GM21423 (cell line): Measurements from ENCODE around the gene CTTNBP2.

Source experiments
- ATAC-seq: cut with Tn5 transposase; IDR thresholded peaks from one replicate; pipeline ENCODE4 v1.9.1; 2021; ENCODE audit warnings: mild to moderate bottlenecking, moderate library complexity; ENCODE audit not compliant: unreplicated experiment

The CTTNBP2 gene

GRCh38 chr7:117873310-117874190 lies at the start of gene CTTNBP2:
TSS of gene CTTNBP2 (minus strand) at chr7:117873441. CDS start at chr7:117873415, 26 bp downstream.
- ATAC-seq, result no peak

- no peak for ATAC-seq
Measured at GRCh38 chr7:117916309-117916708, 43.1 kb upstream of the CTTNBP2 start.

- no peak for ATAC-seq
Measured at GRCh38 chr7:117912421-117912820, 39.2 kb upstream of the CTTNBP2 start.

- no peak for ATAC-seq
Measured at GRCh38 chr7:117908031-117908795, 35.0 kb upstream of the CTTNBP2 start.

GRCh38 chr7:117907049-117907640 lies 33.9 kb upstream of the CTTNBP2 start:
- ATAC-seq, result no peak

GRCh38 chr7:117902314-117902889 lies 29.2 kb upstream of the CTTNBP2 start:
- no peak for ATAC-seq

GRCh38 chr7:117901089-117901797 lies 28.0 kb upstream of the CTTNBP2 start:
- ATAC-seq, result no peak

- no peak for ATAC-seq
Measured at GRCh38 chr7:117896339-117896738, 23.1 kb upstream of the CTTNBP2 start.

GRCh38 chr7:117895276-117895675 lies 22.0 kb upstream of the CTTNBP2 start:
- no peak for ATAC-seq

GRCh38 chr7:117894037-117894436 lies 20.8 kb upstream of the CTTNBP2 start:
- no peak for ATAC-seq

- no peak for ATAC-seq
Measured at GRCh38 chr7:117892821-117893220, 19.6 kb upstream of the CTTNBP2 start.

- ATAC-seq, result no peak
Measured at GRCh38 chr7:117889611-117890010, 16.4 kb upstream of the CTTNBP2 start.

GRCh38 chr7:117888627-117889026 lies 15.4 kb upstream of the CTTNBP2 start:
- no peak for ATAC-seq

GRCh38 chr7:117882594-117882993 lies 9.4 kb upstream of the CTTNBP2 start:
- ATAC-seq, result no peak

- no peak for ATAC-seq
Measured at GRCh38 chr7:117876761-117877160, 3.5 kb upstream of the CTTNBP2 start.

- no peak for ATAC-seq
Measured at GRCh38 chr7:117875566-117875965, 2.3 kb upstream of the CTTNBP2 start.

- no peak for ATAC-seq
Measured at GRCh38 chr7:117874191-117874700, 1.0 kb upstream of the CTTNBP2 start.

GRCh38 chr7:117872561-117873309 lies 506 bp downstream of the CTTNBP2 start:
- no peak for ATAC-seq

GRCh38 chr7:117871778-117872538 lies 1.3 kb downstream of the CTTNBP2 start:
- ATAC-seq, result no peak
